Activated CD4-positive, alpha-beta memory T cell treated with anti-CD3 and anti-CD28 coated beads, Interleukin-2, amount 10 ng/mL, durations not matched to agents 7 days and 5 days (primary cell): ENCODE data around the gene GMDS. TPM values are rescaled to one million over a fixed set of nuclear protein-coding genes. Genes with fewer than 3 reads are reported as not detected.

Source experiments
- CTCF ChIA-PET: fragments of 350-600 bp; sonication (Branson Sonifier 250); formaldehyde crosslinking; loops from one replicate; lab custom pipeline; 2021; ENCODE audit warnings: antibody characterized with exemption, inconsistent platforms; lab: Charles Lee
- POLR2A ChIA-PET: fragments of 350-600 bp; sonication (Branson Sonifier 250); formaldehyde crosslinking; loops from one replicate; lab custom pipeline; 2021; ENCODE audit warnings: antibody characterized with exemption; lab: Charles Lee
- DNase-seq: peaks from one replicate; pipeline ENCODE4 v3.0.0-alpha.2; 2020
- H3K27ac Mint-ChIP-seq: one replicate; pipeline ENCODE4 v1.8.0; 2021; ENCODE audit warnings: mild to moderate bottlenecking, mixed read lengths
- H3K27me3 Mint-ChIP-seq: one replicate; pipeline ENCODE4 v1.8.0; 2021; ENCODE audit warnings: mixed read lengths
- H3K36me3 Mint-ChIP-seq: one replicate; pipeline ENCODE4 v1.8.0; 2021; ENCODE audit warnings: low read depth, mixed read lengths
- H3K4me1 Mint-ChIP-seq: one replicate; pipeline ENCODE4 v1.8.0; 2021; ENCODE audit warnings: mixed read lengths
- H3K4me3 Mint-ChIP-seq: one replicate; pipeline ENCODE4 v1.8.0; 2021; ENCODE audit warnings: mild to moderate bottlenecking, mixed read lengths
- H3K9me3 Mint-ChIP-seq: one replicate; pipeline ENCODE4 v1.8.0; 2021; ENCODE audit warnings: mixed read lengths
- total RNA-seq, 2 experiments: library from RNA; stranded (reverse); gene quantifications; one replicate each; pipeline ENCODE4 v1.2.3, GENCODE V29; 2021

GMDS gene
- total RNA-seq, 2 experiments from 2014 or later = 23.7 to 24.7 TPM

DNA sequence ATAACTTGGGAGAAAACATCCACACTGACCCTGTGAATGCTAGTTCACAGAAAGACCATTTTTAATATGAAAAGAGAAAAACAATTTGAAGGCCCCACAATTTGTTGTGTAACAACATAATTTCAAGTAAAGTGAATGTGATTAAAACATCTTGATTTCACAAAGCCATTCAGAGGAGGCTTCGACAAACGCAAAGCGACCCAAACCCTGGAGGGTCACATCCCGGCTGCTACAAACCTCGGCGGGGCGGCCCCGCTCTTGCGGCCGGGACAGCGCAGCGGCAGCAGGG, 621.7 kb downstream of the GMDS start:
- no peak for DNase-seq
- Mint-ChIP-seq H3K4me1 (peaks cover 8% of the 10 kb centered on the region), H3K27me3 (peaks cover 67% of the 10 kb centered on the region), H3K4me3 (peak overlapping the region; percentile 30), H3K9me3 (no peaks in the 10 kb centered on the region), H3K36me3 (no peaks in the 10 kb centered on the region), H3K27ac (no peak overlapping the region)
- CTCF ChIA-PET = interaction anchor here (2.2 kb wide), 1 partner anchor 1011 kb away, joined by 7 read pairs; no protein-coding TSS in a partner anchor
- POLR2A ChIA-PET = interaction anchor here (2.1 kb wide), 1 partner anchor 9 kb away, joined by 7 read pairs; no protein-coding TSS in a partner anchor

DNA sequence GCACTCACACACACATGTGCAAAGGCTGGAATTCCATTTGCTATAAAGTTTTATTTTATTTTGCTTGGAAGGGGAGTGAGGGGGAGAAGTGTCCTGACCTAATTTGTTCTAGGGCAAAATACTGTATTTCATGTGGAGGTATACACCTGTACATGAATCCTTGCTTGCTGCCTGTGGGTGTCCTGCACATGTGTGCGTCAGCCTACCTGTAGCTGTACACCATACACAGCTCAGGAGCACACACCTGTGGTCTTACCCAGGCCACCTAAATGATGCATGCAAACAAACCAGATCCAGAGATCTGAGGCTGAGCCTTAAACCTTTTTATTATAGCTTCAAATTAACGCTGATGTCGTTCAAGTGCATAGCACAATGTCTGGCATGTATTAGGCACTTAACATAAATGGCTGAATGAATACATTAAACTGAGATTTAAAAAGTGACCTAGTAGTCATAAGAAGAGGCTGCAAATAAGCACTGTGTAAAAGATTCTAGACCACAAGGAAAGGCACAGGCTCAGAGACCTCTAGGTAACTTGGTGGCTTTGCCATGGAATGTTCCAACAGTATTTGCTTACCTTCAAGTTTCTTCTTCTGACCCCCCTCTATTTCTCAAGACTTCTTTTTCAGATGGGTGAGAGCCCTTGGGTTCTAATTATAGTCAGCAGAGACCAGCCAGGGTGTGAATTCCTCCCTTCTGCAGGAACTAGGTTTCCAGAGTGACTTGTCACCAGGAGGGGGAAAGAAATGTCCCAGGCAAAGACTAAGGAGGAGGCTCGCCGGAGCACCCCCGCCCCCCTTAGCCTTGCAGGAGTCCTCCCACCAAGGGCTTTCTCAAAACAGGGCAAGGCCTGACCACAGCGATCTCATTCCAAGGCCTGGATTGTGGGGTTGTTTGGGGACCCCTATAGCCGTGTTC, 622.3 kb downstream of the GMDS start:
- no peak overlapping the region for H3K27ac Mint-ChIP-seq
- H3K4me3 Mint-ChIP-seq = peak overlapping the region; percentile 30
- peaks cover 8% of the 10 kb centered on the region for H3K4me1 Mint-ChIP-seq
- no peak for DNase-seq
- H3K9me3 Mint-ChIP-seq = no peaks in the 10 kb centered on the region
- CTCF ChIA-PET = interaction anchor here (2.2 kb wide), 1 partner anchor 1011 kb away, joined by 7 read pairs; no protein-coding TSS in a partner anchor
- POLR2A ChIA-PET = no interaction called here
- H3K36me3 Mint-ChIP-seq = no peaks in the 10 kb centered on the region
- peaks cover 68% of the 10 kb centered on the region for H3K27me3 Mint-ChIP-seq

DNA sequence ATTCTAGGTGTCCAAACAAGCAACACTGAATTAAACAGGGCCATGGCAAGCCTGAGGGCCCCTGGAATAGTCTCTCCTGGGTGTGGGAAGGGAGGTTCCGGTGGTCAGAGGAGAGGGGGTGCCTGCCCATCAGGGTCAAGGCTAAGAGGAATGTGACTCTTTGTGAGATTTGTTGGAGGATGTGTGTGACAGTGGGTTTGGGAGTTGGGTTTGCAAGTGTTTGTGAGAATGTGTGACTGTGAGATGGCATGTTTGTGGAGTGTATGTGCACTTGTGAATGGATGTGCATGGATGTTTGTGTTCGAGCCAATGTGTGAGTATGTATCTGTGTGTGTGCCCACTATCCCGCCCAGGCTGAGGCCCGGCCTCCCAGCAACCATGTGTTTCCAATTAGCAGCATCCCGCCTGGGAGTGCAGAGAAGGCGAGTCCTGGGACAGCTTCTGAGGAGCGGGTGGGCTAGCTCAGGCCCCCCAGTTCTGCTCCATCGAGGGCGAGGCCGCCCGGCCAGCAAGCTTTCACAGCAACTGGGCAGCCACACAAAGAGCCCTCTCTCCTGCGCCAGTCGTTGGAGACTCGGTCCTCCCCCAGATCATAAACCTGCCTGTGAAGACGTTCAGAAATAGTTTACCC, 623.1 kb downstream of the GMDS start:
- no peaks in the 10 kb centered on the region for H3K36me3 Mint-ChIP-seq
- H3K27me3 Mint-ChIP-seq = peaks cover 69% of the 10 kb centered on the region
- ChIA-PET POLR2A (no interaction called here), CTCF (no interaction called here)
- DNase-seq = no peak
- H3K9me3 Mint-ChIP-seq = no peaks in the 10 kb centered on the region
- no peak overlapping the region for H3K27ac Mint-ChIP-seq
- peaks cover 8% of the 10 kb centered on the region for H3K4me1 Mint-ChIP-seq
- H3K4me3 Mint-ChIP-seq = no peak overlapping the region

DNA sequence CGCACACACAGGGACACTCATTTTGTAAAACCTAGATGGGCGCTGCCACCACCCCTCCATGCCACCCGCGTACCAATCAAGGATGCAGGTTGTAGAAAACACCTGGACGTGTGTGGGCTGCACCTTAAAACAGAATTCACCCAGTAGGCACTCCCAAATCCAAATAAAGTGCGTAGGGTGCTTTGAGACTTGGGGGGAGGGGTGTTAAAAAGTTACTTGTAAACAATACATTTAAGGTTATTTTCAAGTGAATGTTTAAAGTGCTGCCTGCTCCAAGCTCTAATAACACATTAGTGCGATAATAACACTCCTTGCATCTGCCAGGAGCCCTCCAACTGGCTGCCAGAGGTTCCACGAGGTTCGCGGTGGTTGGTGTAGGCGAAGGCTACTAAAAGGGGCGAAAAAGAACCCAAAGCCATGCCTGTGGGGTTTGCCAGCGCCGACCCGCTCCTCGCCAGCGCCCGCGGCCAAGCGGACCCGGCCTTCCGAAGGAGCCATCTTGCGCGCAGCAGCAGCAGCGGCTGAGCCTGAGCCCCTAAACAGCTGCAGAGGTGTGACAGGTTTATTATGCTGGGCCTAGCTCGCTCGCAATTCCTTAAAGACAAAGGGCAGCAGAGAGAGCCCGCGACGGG, 624.2 kb downstream of the GMDS start:
- ChIA-PET POLR2A (no interaction called here), CTCF (no interaction called here)
- Mint-ChIP-seq H3K27ac (no peak overlapping the region), H3K4me3 (no peak overlapping the region), H3K4me1 (peaks cover 8% of the 10 kb centered on the region), H3K36me3 (no peaks in the 10 kb centered on the region), H3K9me3 (no peaks in the 10 kb centered on the region), H3K27me3 (peaks cover 69% of the 10 kb centered on the region)
- DNase-seq = no peak

DNA sequence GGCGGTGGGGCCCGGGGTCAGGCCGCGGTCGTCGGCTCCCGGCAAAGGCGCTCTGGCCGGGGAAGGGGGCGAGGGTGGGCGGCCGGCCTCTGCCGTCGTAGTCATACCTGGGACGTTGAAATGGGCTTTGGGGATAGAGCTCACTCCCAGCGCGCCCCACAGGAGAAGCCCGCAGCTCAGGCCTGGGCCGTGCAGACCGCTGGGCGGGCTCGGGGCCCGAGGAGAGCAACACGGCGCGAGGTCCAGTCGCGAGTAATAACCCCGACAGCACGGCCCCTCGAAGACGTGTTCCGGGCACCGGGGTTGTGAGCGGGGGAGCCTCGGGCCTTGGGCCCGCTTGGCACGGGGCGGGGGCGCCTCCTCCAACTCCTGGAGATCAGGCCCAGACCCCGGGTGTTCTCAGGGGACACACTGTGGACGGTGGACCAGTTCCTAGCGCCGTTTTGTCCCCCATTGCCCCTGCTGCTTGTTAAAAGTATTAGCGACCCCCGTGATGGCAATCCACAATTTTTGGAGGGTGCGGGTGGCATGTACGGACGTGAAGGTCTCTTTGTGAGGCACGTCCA, 624.8 kb downstream of the GMDS start:
- H3K27ac Mint-ChIP-seq = no peak overlapping the region
- CTCF ChIA-PET = no interaction called here
- H3K27me3 Mint-ChIP-seq = peaks cover 69% of the 10 kb centered on the region

DNA sequence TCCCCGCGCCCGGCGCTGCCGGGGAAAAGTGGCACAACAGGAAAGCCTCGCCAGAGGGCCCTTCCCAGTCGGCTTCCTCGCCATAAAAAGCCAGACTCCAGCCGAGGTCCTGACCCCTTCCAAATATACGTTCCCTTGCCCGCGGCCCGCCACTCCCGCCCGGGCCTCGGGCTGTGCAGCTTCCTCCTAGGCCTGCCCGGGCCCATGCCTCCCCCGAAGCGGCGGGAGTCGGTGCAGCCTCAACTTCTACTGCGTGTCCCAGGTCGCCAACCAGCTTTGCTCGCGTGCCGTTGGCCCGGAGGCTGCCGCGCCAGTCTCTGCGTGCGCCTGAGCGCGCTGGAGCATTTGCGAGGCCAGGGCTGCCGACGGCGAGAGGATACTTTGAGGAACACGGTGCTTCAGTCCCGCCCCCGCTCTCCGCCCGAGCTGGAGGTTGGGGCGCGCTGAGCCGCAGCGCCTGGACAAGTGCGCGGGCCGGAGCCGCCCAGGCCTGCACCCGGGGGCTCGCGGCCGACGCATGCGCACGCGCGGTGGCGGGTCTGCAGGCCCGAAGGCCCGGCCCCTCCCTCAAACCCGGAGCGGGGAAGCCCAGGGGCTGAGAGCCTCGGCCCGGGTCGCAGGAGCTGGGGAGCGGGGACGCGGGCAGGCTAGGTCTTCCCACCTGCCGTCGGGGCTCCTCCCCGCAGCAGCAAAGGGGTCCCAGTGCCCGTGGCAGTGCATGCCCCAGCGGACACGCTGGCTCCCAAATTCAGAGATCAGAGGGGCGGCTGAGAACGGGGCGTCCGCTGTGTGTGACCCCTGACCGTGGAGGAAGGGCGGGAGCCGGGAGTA, 625.5 kb downstream of the GMDS start:
- Mint-ChIP-seq H3K27ac (no peak overlapping the region), H3K4me3 (no peak overlapping the region), H3K4me1 (peaks cover 2% of the 10 kb centered on the region), H3K9me3 (no peaks in the 10 kb centered on the region), H3K36me3 (no peaks in the 10 kb centered on the region), H3K27me3 (peaks cover 65% of the 10 kb centered on the region)
- POLR2A ChIA-PET = no interaction called here
- CTCF ChIA-PET = no interaction called here
- no peak for DNase-seq

More for the DNA sequence above, 624.8 kb downstream of the GMDS start:
- H3K36me3 Mint-ChIP-seq = no peaks in the 10 kb centered on the region
- H3K4me3 Mint-ChIP-seq = no peak overlapping the region
- H3K9me3 Mint-ChIP-seq = no peaks in the 10 kb centered on the region
- POLR2A ChIA-PET = no interaction called here
- H3K4me1 Mint-ChIP-seq = peaks cover 8% of the 10 kb centered on the region
- no peak for DNase-seq

DNA sequence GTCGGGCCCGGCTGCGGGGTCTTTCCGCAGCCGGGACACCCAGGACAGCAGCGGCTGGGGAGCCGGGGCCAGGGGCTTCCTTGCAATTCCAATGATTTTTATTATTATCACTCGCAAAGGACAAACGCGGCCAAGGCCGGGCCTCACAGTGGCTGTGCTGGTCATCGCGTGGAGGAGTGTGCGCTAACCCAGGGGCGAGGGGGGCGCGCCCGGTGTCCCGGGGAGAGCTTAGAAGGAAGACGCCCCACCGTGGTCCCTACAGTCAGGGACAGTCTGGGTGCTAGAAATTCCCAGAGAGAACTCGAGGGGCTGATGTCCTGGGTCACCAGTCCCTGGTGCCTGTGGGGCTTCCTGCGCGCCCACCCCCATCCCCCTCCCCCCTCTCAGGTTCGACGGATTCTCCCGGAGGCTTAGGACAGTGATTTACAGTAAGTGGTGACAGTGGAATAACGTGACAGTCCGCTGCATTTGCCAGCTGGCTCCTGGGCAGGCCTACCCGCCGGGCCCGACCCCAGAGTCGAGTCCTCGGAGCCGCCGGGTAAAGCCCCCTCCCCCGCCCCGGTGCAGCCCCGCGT, 626.2 kb downstream of the GMDS start:
- CTCF ChIA-PET = no interaction called here
- DNase-seq = no peak
- H3K27me3 Mint-ChIP-seq = peaks cover 67% of the 10 kb centered on the region
- no peak overlapping the region for H3K4me3 Mint-ChIP-seq
- POLR2A ChIA-PET = no interaction called here
- H3K9me3 Mint-ChIP-seq = no peaks in the 10 kb centered on the region
- peaks cover 2% of the 10 kb centered on the region for H3K4me1 Mint-ChIP-seq
- H3K27ac Mint-ChIP-seq = no peak overlapping the region
- H3K36me3 Mint-ChIP-seq = no peaks in the 10 kb centered on the region

DNA sequence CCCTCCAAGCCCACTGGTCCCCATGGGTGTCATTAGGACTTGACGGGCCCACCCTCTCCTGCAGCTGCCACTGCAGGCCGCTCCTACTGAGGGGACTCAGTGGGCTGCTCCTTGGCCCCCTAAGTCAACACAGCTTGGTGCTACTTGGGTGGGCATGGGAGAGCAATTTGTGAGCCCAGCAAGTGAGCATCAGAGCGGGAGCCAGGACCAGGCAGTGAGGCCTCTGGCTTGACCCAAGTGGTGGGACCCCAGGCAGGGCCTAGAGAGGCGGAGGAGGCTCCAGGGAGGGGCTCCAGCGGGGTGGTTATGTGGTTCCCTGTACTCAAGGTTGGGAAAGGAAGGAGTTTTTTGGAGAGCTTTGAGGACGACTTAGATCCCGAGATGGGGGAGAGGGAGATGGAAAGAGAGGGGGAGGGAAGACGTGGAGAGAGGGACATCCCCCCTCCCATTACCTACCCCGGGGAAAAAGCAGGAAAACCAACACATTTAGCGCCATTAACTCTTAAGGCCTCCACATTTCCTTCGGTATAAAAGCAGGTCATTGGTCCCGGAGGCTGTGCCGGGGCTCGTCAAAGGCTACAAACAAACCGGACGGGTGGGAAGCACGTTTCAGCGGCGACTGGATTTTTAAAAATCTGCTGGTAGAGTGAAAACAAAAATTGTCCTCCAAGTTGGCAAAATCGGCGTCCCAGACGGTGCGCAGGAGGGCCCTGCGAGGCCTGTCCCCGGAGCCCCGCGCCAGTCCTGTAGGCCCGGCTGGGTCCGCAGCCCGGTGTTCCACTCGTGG, 626.9 kb downstream of the GMDS start:
- peaks cover 67% of the 10 kb centered on the region for H3K27me3 Mint-ChIP-seq
- ChIA-PET CTCF (no interaction called here), POLR2A (no interaction called here)
- DNase-seq = no peak
- H3K4me3 Mint-ChIP-seq = no peak overlapping the region
- no peak overlapping the region for H3K27ac Mint-ChIP-seq
- peaks cover 3% of the 10 kb centered on the region for H3K4me1 Mint-ChIP-seq
- no peaks in the 10 kb centered on the region for H3K9me3 Mint-ChIP-seq
- no peaks in the 10 kb centered on the region for H3K36me3 Mint-ChIP-seq

DNA sequence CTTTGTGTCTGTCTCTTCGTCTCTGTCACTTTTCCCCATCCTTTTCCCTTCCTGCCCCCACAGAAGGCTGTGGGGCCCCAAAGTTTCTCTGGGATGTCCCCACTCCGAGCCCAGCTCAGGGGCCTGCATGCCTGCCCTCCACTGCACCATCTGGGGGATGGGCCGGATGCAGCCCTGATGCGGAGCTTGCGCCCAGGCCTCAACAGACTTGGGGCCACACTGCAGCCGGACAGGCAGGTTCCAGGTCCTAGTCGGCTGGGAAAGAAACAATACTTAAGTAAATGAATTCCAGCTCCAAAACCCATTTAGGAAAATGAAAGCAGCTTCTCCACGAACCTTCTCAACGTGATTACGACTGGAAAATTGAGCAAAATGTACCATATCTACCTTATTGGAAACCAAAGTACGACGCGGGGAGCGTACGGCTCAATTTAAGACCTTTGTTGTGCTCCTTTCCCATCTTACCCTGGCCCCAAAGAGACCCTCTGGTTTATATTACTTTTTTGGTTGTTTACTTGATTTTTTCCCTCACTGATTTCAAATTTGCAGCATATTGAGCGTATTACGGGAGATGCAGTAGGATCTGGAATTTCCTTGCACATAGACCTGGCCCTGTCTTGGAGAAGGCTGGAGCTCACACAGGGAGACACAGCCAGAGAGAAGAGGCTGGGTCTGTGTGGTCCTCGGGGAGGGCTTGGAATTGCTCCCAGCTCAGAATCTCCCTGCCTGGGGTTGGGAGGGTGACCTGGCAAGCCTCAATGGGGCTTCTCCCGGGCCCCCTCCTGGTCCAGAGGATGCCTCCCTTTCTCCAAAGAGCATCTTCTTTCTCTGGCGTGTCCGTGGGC, 627.7 kb downstream of the GMDS start:
- POLR2A ChIA-PET = no interaction called here
- DNase-seq = no peak
- H3K27me3 Mint-ChIP-seq = peaks cover 68% of the 10 kb centered on the region
- peaks cover 5% of the 10 kb centered on the region for H3K4me1 Mint-ChIP-seq
- CTCF ChIA-PET = interaction anchor here (1.0 kb wide), 1 partner anchor 1017 kb away, joined by 4 read pairs; no protein-coding TSS in a partner anchor
- H3K27ac Mint-ChIP-seq = no peak overlapping the region
- no peaks in the 10 kb centered on the region for H3K9me3 Mint-ChIP-seq
- H3K4me3 Mint-ChIP-seq = no peak overlapping the region
- H3K36me3 Mint-ChIP-seq = no peaks in the 10 kb centered on the region

DNA sequence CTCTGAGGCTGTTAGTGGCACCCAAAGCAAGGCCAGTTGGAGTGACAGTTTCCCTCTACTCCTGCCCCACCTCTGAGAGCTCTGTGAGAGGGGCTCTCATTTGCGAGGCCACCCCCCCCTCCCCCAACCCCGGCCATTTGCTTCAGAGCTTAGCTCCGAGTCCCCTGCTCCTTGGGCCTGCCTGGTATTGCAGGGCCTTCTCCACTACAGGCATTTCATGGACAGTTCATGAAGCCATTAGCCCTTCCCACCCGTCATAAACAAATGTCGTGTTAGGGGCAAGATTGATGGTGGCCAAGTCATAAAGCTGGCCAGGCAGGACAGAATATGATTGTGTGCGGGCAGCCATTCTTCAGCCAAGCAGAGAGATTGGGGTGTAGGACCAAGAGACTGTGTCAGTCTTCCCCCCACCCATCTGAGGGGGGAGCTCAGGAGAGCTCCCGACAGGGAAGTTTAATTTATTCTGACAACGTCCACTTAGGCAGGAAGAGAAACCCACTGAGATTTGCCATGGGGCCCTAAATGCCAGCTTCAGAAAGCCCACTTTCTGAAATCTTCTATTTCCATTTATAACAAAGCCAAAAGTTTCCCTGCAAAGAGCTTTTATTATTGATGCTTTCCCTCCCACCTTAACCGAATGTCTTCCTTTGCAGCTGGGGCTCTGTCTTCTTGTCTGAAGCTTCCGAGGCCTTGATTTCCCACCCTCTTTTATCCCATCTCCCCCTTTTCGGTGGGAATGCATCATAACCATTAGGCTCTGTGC, 628.5 kb downstream of the GMDS start:
- Mint-ChIP-seq H3K4me1 (peaks cover 11% of the 10 kb centered on the region), H3K27me3 (peaks cover 68% of the 10 kb centered on the region), H3K4me3 (no peak overlapping the region), H3K27ac (no peak overlapping the region), H3K36me3 (peaks cover 3% of the 10 kb centered on the region), H3K9me3 (no peaks in the 10 kb centered on the region)
- POLR2A ChIA-PET = no interaction called here
- CTCF ChIA-PET = interaction anchor here (1.0 to 1.1 kb wide), 2 partner anchors 21 to 1018 kb away, joined by 3 to 4 read pairs; no protein-coding TSS in a partner anchor
- DNase-seq = no peak
